Esophagus muscularis mucosa (tissue), 4 donors: ENCODE data around the gene DDX24. TPM values are rescaled to one million over a fixed set of nuclear protein-coding genes. Genes with fewer than 3 reads are reported as not detected.

Source experiments
- DNase-seq: peaks from one replicate; pipeline ENCODE4 v3.0.0-alpha.2; 2017; ENCODE audit errors: extremely low spot score
- H3K27ac ChIP-seq, 4 donors: fragments of 200-600 bp; sonication (generic); replicated peaks in 1 of 4; 1 replicate in 3 of 4; 2 replicates in 1 of 4; pipeline ENCODE4 v1.5.1; 2016 to 2019; ENCODE audit warnings: mild to moderate bottlenecking in 1 of 4
- H3K27me3 ChIP-seq, 4 donors: fragments of 200-600 bp; sonication (generic); one replicate each; pipeline versions ENCODE4 v1.5.1 to v1.6.0; 2016 to 2019
- H3K36me3 ChIP-seq, 4 donors: fragments of 200-600 bp; sonication (generic); one replicate each; pipeline ENCODE4 v1.5.1; 2016 to 2019
- H3K4me1 ChIP-seq, 4 donors: fragments of 200-600 bp; sonication (generic); one replicate each; pipeline ENCODE4 v1.5.1; 2016 to 2019
- H3K4me3 ChIP-seq, 4 donors: fragments of 200-600 bp; sonication (generic); 1 replicate in 2 of 4; 2 replicates in 2 of 4; pipeline ENCODE4 v1.5.1; 2016 to 2019; ENCODE audit warnings: mild to moderate bottlenecking in 4 of 4, moderate library complexity in 1 of 4
- H3K9me3 ChIP-seq, 4 donors: fragments of 200-600 bp; sonication (generic); 1 replicate in 3 of 4; 2 replicates in 1 of 4; pipeline ENCODE4 v1.5.1; 2016 to 2019
- EP300 ChIP-seq: sonication (generic); formaldehyde crosslinking; IDR thresholded peaks from one replicate; pipeline ENCODE4 v1.6.1; 2017; ENCODE audit warnings: antibody characterized with exemption
- POLR2A ChIP-seq: fragments of 450-650 bp; IDR thresholded peaks from one replicate; pipeline ENCODE4 v1.6.1; 2017; ENCODE audit warnings: antibody characterized with exemption, moderate library complexity, mild to moderate bottlenecking, low read depth
- POLR2AphosphoS5 ChIP-seq, 2 donors: sonication (generic); formaldehyde crosslinking; IDR thresholded peaks; one replicate each; pipeline ENCODE4 v1.6.1; 2017; ENCODE audit warnings: antibody characterized with exemption in 2 of 2
- WGBS: methylation state at CpG from one replicate; pipeline ENCODE4 v1.1.5; 2018; 5-methylcytosine and 5-hydroxymethylcytosine counted together
- intact Hi-C: fragments of 100-400 bp; cut with DNase I; formaldehyde crosslinking; loops from one replicate; pipeline ENCODE4 v1.15.1; 2023
- total RNA-seq, 4 donors: library from RNA; depleted of rRNA; stranded (reverse); fragments of >200 nt; gene quantifications; one replicate each; pipeline versions ENCODE4 v1.1.0 to v1.2.1, GENCODE V29; 2016
- TF ChIP-seq, protein P1 (sequence below), 3 experiments: fragments of 200-600 bp in 2 of 3; fragments of 450-650 bp in 1 of 3; sonication (generic) in 2 of 3; IDR thresholded peaks; one replicate each; pipeline ENCODE4 v1.5.1; 2017 to 2019; ENCODE audit warnings: antibody characterized with exemption in 3 of 3, mild to moderate bottlenecking in 2 of 3, moderate library complexity in 1 of 3

DDX24 gene
- total RNA-seq, 4 donors from 2014 or later, result 142 to 215 (median 176) TPM

DNA sequence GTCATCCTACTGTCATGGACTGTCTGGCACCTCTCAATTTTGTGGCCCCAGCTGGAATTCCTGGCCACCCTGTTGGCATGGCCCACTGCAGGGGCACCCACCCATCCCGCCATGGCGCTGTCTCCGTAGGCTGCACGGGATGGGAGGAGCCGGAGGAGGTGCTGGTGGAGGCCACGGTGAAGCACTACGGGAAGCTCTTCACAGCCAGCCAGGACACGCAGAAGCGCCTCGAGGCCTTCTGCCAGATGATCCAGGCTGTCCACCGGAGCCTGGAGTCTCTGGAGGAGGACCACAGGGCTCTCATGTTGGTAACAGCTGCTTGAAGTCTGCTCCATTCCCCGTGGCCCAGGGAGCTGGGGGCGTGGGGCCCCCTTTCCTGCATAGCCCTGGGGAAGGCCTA, 80.0 kb downstream of the DDX24 start:
- no peak for TF ChIP-seq POLR2A
- TF ChIP-seq POLR2AphosphoS5 (IDR thresholded peaks at IDR 0.05), result no peak
- TF ChIP-seq, protein P1, sequence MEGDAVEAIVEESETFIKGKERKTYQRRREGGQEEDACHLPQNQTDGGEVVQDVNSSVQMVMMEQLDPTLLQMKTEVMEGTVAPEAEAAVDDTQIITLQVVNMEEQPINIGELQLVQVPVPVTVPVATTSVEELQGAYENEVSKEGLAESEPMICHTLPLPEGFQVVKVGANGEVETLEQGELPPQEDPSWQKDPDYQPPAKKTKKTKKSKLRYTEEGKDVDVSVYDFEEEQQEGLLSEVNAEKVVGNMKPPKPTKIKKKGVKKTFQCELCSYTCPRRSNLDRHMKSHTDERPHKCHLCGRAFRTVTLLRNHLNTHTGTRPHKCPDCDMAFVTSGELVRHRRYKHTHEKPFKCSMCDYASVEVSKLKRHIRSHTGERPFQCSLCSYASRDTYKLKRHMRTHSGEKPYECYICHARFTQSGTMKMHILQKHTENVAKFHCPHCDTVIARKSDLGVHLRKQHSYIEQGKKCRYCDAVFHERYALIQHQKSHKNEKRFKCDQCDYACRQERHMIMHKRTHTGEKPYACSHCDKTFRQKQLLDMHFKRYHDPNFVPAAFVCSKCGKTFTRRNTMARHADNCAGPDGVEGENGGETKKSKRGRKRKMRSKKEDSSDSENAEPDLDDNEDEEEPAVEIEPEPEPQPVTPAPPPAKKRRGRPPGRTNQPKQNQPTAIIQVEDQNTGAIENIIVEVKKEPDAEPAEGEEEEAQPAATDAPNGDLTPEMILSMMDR (IDR thresholded peaks at IDR 0.05), result no peak
- no peak for TF ChIP-seq EP300
- no peaks in the 10 kb centered on the region for H3K9me3 ChIP-seq
- H3K27me3 ChIP-seq, result peaks cover 0 to 3% (median 0%) of the 10 kb centered on the region in 4 donors
- peak overlapping the region in 2 of 4 donors; percentile 36 to 58 for H3K27ac ChIP-seq
- H3K36me3 ChIP-seq, result no peaks in the 10 kb centered on the region
- intact Hi-C loops, result no loop called here
- peaks cover 14 to 27% (median 23%) of the 10 kb centered on the region in 4 donors for H3K4me1 ChIP-seq
- no peak overlapping the region for H3K4me3 ChIP-seq
- no peak for DNase-seq
- 78% methylated on average over 7 of the region's 13 CpGs for WGBS

DNA sequence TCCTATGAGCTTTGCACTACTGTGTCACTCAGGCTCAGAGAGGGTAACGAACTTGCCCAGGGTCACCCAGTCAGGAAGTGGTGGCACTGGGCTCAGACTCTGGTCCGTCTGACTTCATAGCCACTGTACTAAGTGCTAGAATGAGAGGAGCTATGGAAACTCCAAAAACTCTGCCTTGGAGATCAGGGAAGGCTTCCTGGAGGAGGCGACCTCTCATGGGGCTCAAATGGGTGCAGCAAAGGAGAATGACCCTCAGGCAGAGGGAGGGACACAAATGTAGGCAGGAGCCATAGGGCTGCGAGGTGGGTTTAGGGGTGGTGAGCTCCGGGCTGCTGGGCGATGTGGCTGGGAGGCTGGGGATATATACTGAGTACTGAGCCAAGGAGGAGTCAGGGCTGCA, 80.7 kb downstream of the DDX24 start:
- DNase-seq, result no peak
- TF ChIP-seq POLR2A (no peak), EP300 (no peak), POLR2AphosphoS5 (IDR thresholded peaks at IDR 0.05) (no peak)
- TF ChIP-seq, protein P1 (IDR thresholded peaks at IDR 0.05), result no peak
- WGBS, result 83% methylated on average over 4 of the region's 6 CpGs
- H3K27me3 ChIP-seq, result peaks cover 0 to 3% (median 0%) of the 10 kb centered on the region in 4 donors
- no peak overlapping the region for H3K4me3 ChIP-seq
- no peaks in the 10 kb centered on the region for H3K36me3 ChIP-seq
- intact Hi-C loops, result no loop called here
- H3K4me1 ChIP-seq, result peaks cover 22 to 35% (median 31%) of the 10 kb centered on the region in 4 donors
- no peaks in the 10 kb centered on the region for H3K9me3 ChIP-seq
- no peak overlapping the region for H3K27ac ChIP-seq

DNA sequence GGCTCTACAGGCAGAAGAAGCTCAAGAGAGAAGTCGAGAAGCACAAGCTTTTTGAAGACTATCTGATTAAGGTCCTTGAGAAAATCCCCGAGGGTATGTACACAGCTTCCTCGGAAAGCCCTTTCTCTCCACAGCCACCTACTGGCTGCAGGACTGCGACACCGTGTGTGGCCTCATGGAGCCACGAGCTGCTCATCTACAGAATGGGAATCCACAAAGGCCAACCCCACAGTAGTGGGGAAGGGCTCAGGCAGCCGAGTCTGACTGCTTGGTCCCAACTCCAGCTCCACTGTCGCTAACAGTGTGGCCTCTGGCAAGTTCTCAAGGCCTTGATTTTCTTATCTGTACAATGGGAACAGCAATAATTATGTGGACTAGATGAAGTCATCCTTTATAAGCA, 81.4 kb downstream of the DDX24 start:
- WGBS, result 76% methylated on average over 8 of the region's 8 CpGs
- H3K4me3 ChIP-seq, result no peak overlapping the region
- H3K36me3 ChIP-seq, result no peaks in the 10 kb centered on the region
- peaks cover 0 to 3% (median 0%) of the 10 kb centered on the region in 4 donors for H3K27me3 ChIP-seq
- no peak overlapping the region for H3K27ac ChIP-seq
- TF ChIP-seq, protein P1 (IDR thresholded peaks at IDR 0.05), result no peak
- no peak for TF ChIP-seq POLR2A
- TF ChIP-seq EP300, result no peak
- TF ChIP-seq POLR2AphosphoS5 (IDR thresholded peaks at IDR 0.05), result no peak
- H3K4me1 ChIP-seq, result peaks cover 25 to 42% (median 37%) of the 10 kb centered on the region in 4 donors
- H3K9me3 ChIP-seq, result no peaks in the 10 kb centered on the region
- no peak for DNase-seq
- intact Hi-C loops, result no loop called here

DNA sequence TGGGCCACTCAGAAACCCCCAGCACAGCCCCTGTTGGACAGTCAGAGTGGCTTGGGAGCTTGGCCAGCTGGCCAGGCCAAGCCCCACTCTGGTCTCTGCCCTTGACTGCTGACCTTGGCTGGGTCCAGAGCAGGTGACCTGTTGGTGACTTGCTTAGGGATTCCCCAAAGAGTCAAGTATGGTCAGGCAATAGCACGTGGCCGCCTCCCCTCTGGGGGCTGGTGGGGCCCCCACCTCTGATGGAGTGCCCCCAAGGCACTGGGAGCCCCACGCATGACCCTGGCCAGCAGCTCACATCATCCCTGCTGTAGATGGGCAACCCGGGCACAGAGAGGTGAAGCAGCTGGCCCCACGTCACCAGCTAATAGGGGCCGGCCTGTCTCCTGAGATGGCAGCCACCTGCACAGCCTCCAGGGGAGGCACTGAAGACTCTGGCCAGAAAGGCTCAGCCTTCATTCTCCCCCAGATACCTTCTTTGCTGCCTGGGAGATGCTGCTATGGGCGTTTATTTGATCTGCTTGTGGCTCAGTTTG, 82.1 kb downstream of the DDX24 start:
- Histone ChIP-seq H3K4me3 (no peak overlapping the region), H3K4me1 (peaks cover 27 to 48% (median 42%) of the 10 kb centered on the region in 4 donors), H3K36me3 (no peaks in the 10 kb centered on the region), H3K9me3 (no peaks in the 10 kb centered on the region), H3K27ac (no peak overlapping the region), H3K27me3 (peaks cover 0 to 3% (median 0%) of the 10 kb centered on the region in 4 donors)
- intact Hi-C loops, result no loop called here
- TF ChIP-seq, protein P1 (IDR thresholded peaks at IDR 0.05), result no peak
- TF ChIP-seq POLR2AphosphoS5 (IDR thresholded peaks at IDR 0.05), result no peak
- TF ChIP-seq POLR2A, result no peak
- no peak for TF ChIP-seq EP300
- DNase-seq, result no peak
- 90% methylated on average over 1 of the region's 7 CpGs for WGBS

Other genes with a start within 250 kb of the DDX24 start
- gene FAM181A, start 153.9 kb downstream of the DDX24 start, total RNA-seq, result not detected
- gene ASB2, start 104.6 kb downstream of the DDX24 start, total RNA-seq, result 100 to 1,000 TPM in 3 of 4 donors, 10 to 100 TPM in 1; 53.5 to 164 (median 105) TPM
- gene CCDC197, start 83.9 kb downstream of the DDX24 start, total RNA-seq, result not detected
- under 1 TPM in 3 of 4 donors, not detected in 1; 0.42 to 0.63 (median 0.52) TPM for gene OTUB2, start 54.9 kb downstream of the DDX24 start, total RNA-seq
- 10 to 100 TPM in 1 of 4 donors, 1 to 10 TPM in 3; 5.8 to 12.9 (median 6.4) TPM for gene IFI27L1, start 108 bp upstream of the DDX24 start, total RNA-seq
- 100 to 1,000 TPM in 3 of 4 donors, 10 to 100 TPM in 1; 88.0 to 293 (median 180) TPM for gene IFI27, start 29.5 kb upstream of the DDX24 start, total RNA-seq
- 10 to 100 TPM; 38.8 to 83.9 (median 64.7) TPM for gene IFI27L2, start 48.4 kb upstream of the DDX24 start, total RNA-seq
- under 1 TPM in 3 of 4 donors, not detected in 1; 0.19 to 0.83 (median 0.34) TPM for gene PPP4R4, start 93.1 kb upstream of the DDX24 start, total RNA-seq
- gene SERPINA10, start 212.1 kb upstream of the DDX24 start, total RNA-seq, result not detected
- not detected for gene SERPINA6, start 242.1 kb upstream of the DDX24 start, total RNA-seq